Astrocyte (in vitro differentiated cells and primary cell): Measurements from ENCODE around the gene PPP2CA.

ENCODE experiments used
- CTCF ChIP-seq: IDR thresholded peaks from 2 replicates; pipeline ENCODE4 v1.5.1; 2011; ENCODE audit warnings: low read depth, mild to moderate bottlenecking, inconsistent platforms, low read length, moderate library complexity; ENCODE audit not compliant: insufficient read depth
- EZH2 ChIP-seq: IDR thresholded peaks from 2 replicates; pipeline ENCODE4 v1.6.1; 2012; ENCODE audit warnings: mild to moderate bottlenecking, low read length, inconsistent platforms; ENCODE audit not compliant: insufficient read depth

GRCh38 chr5:134240421-134240962 lies 14.6 kb upstream of the PPP2CA start:
- no peak for TF ChIP-seq CTCF
- TF ChIP-seq EZH2, result no peak
